Epithelial cell of proximal tubule (primary cell): ENCODE results near the gene TMEM88. TPM values are rescaled to one million over a fixed set of nuclear protein-coding genes. Genes with fewer than 3 reads are reported as not detected.

Experiments used
- DNase-seq: peaks from one replicate; pipeline ENCODE4 v3.0.0-alpha.2; 2011; ENCODE audit warnings: low read depth
- H3K4me3 ChIP-seq: 2 replicates; pipeline ENCODE4 v1.5.1; 2011; ENCODE audit warnings: low read depth, mild to moderate bottlenecking, low read length
- total RNA-seq: library from RNA; depleted of rRNA; stranded (reverse); fragments of >200 nt; gene quantifications from 2 replicates; pipeline ENCODE4 v1.2.3, GENCODE V29; 2015
- TF ChIP-seq, protein P1 (sequence below): conservative IDR thresholded peaks from 2 replicates; pipeline ENCODE4 v1.5.1; 2012; ENCODE audit warnings: low read depth, mild to moderate bottlenecking, low read length

Gene TMEM88
- total RNA-seq, 1 donor from 2014 or later: 7.3 TPM

DNA sequence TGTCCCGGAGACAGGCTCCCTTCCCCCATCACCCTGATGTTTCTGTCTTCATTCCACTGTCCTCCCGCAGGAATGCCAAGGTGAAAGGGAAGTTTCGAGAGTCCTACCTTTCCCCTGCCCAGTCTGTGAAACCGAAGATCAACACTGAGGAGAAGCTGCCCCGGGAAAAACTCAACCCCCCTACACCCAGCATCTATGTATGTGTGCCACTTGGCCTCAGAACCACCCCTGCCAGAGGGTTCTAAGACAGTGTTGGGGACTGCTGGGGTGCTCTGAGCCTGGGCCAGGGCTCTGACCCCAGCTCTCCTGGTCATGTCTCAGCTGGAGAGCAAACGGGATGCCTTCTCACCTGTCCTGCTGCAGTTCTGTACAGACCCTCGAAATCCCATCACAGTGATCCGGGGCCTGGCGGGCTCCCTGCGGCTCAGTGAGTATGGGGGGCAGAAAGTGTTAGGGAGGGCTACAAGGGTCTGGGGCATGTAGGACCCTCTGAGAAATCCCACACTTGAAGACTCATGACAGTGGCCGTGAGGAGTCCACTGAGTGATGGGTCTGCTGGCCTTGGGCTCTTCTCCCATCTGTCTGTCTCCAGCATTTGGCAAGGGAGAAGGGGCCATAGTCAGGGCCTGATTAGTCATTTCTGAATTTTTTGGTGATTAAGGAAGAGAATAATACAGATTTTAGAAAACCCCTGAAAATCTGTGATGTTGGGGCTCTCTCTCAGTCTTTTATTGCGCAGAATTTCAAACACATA lies 4.9 kb upstream of the TMEM88 start:
- H3K4me3 ChIP-seq: no peak overlapping the region
- TF ChIP-seq, protein P1, sequence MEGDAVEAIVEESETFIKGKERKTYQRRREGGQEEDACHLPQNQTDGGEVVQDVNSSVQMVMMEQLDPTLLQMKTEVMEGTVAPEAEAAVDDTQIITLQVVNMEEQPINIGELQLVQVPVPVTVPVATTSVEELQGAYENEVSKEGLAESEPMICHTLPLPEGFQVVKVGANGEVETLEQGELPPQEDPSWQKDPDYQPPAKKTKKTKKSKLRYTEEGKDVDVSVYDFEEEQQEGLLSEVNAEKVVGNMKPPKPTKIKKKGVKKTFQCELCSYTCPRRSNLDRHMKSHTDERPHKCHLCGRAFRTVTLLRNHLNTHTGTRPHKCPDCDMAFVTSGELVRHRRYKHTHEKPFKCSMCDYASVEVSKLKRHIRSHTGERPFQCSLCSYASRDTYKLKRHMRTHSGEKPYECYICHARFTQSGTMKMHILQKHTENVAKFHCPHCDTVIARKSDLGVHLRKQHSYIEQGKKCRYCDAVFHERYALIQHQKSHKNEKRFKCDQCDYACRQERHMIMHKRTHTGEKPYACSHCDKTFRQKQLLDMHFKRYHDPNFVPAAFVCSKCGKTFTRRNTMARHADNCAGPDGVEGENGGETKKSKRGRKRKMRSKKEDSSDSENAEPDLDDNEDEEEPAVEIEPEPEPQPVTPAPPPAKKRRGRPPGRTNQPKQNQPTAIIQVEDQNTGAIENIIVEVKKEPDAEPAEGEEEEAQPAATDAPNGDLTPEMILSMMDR: no peak
- DNase-seq: no peak

DNA sequence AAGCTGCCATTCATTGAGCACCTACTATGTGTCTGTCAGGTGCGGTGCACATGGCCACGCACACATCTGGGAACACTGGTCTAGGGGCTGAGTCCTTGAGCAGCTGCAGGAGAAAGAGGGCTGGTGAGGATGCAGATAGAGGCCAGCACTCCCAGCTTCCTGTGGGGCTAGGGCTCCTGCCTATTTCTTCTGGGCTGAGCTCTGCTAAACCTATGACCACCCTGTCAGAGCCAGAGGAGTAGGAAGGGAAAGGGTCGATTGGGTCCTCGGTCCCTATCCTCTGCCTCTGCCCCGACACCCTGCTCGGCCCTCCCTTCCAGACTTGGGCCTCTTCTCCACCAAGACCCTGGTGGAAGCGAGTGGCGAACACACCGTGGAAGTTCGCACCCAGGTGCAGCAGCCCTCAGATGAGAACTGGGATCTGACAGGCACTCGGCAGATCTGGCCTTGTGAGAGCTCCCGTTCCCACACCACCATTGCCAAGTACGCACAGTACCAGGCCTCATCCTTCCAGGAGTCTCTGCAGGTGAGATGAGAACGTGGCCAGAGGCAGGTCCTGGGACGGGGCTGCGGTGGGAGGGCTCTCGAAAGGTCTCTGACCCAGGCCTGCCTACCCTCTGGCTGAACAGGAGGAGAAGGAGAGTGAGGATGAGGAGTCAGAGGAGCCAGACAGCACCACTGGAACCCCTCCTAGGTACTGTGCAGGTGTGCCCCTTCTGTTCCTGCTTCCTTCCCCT lies 4.0 kb upstream of the TMEM88 start:
- no peak overlapping the region for H3K4me3 ChIP-seq
- TF ChIP-seq, protein P1: no peak
- DNase-seq: no peak

DNA sequence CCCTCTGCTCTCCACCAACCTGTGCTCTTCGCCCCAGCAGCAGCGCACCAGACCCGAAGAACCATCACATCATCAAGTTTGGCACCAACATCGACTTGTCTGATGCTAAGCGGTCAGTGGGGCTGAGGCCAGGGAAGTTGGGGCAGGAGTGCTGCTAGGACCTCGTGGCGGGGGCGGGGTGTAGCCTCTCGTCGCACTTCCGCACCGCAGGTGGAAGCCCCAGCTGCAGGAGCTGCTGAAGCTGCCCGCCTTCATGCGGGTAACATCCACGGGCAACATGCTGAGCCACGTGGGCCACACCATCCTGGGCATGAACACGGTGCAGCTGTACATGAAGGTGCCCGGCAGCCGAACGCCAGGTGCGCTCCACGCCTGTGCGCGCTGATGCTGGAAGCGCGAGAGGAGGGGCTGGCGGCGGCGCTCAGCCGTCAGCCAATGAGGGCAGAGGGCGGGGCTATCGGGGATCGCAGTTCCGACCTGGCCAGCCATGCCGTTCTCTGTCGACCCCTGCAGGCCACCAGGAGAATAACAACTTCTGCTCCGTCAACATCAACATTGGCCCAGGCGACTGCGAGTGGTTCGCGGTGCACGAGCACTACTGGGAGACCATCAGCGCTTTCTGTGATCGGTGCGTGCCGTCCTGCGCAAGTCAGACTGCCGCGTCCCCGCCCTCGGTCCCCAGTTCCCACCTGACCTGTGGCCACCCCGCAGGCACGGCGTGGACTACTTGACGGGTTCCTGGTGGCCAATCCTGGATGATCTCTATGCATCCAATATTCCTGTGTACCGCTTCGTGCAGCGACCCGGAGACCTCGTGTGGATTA lies 3.2 kb upstream of the TMEM88 start:
- no peak for DNase-seq
- no peak overlapping the region for H3K4me3 ChIP-seq
- TF ChIP-seq, protein P1: peak; percentile 85

DNA sequence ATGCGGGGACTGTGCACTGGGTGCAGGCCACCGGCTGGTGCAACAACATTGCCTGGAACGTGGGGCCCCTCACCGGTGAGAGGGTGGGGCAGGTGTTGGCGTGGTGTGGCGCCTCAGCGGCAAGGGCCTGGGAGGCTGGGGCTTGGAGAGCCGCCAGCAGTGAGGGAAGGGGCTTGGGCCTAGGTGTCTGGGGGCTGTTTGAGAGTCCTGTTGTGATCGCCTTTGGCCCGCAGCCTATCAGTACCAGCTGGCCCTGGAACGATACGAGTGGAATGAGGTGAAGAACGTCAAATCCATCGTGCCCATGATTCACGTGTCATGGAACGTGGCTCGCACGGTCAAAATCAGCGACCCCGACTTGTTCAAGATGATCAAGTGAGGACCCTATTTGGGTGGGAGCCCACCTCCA lies 2.6 kb upstream of the TMEM88 start:
- H3K4me3 ChIP-seq: no peak overlapping the region
- TF ChIP-seq, protein P1: no peak
- DNase-seq: no peak

DNA sequence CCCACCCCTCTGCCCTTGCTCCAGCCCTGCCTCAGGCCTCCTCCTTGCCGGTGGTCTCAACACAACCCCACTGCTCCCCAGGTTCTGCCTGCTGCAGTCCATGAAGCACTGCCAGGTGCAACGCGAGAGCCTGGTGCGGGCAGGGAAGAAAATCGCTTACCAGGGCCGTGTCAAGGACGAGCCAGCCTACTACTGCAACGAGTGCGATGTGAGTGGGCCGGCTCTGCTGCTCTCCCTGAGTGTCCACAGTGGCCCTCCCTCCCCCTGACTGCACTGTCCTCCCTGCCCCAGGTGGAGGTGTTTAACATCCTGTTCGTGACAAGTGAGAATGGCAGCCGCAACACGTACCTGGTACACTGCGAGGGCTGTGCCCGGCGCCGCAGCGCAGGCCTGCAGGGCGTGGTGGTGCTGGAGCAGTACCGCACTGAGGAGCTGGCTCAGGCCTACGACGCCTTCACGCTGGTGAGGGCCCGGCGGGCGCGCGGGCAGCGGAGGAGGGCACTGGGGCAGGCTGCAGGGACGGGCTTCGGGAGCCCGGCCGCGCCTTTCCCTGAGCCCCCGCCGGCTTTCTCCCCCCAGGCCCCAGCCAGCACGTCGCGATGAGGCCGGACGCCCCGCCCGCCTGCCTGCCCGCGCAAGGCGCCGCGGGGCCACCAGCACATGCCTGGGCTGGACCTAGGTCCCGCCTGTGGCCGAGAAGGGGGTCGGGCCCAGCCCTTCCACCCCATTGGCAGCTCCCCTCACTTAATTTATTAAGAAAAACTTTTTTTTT lies 1.8 kb upstream of the TMEM88 start:
- TF ChIP-seq, protein P1: no peak
- no peak overlapping the region for H3K4me3 ChIP-seq
- DNase-seq: no peak

DNA sequence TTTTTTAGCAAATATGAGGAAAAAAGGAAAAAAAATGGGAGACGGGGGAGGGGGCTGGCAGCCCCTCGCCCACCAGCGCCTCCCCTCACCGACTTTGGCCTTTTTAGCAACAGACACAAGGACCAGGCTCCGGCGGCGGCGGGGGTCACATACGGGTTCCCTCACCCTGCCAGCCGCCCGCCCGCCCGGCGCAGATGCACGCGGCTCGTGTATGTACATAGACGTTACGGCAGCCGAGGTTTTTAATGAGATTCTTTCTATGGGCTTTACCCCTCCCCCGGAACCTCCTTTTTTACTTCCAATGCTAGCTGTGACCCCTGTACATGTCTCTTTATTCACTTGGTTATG lies 1.2 kb upstream of the TMEM88 start:
- TF ChIP-seq, protein P1: no peak
- no peak for DNase-seq
- no peak overlapping the region for H3K4me3 ChIP-seq
